GM18526 (cell line): ENCODE results near the gene TERB1.

Experiments used
- POLR2A ChIP-seq: IDR thresholded peaks from 3 replicates; pipeline ENCODE4 v1.6.1; 2011; ENCODE audit not compliant: insufficient read length; ENCODE audit errors: extremely low read depth

Gene TERB1

GRCh38 chr16:66740010-66740409 is 61.4 kb downstream of the TERB1 start:
- TF ChIP-seq POLR2A = no peak

GRCh38 chr16:66735891-66736290 is 65.5 kb downstream of the TERB1 start:
- no peak for TF ChIP-seq POLR2A

GRCh38 chr16:66731101-66731500 is 70.3 kb downstream of the TERB1 start:
- no peak for TF ChIP-seq POLR2A

GRCh38 chr16:66728804-66729203 is 72.6 kb downstream of the TERB1 start:
- no peak for TF ChIP-seq POLR2A

- no peak for TF ChIP-seq POLR2A
These were observed 73.1 kb downstream of the TERB1 start for GRCh38 chr16:66728117-66728787.

- TF ChIP-seq POLR2A = no peak
These were observed 80.6 kb downstream of the TERB1 start for GRCh38 chr16:66720766-66721165.

- no peak for TF ChIP-seq POLR2A
These were observed 82.1 kb downstream of the TERB1 start for GRCh38 chr16:66719246-66719645.

- TF ChIP-seq POLR2A = no peak
These were observed 83.6 kb downstream of the TERB1 start for GRCh38 chr16:66717776-66718175.

- no peak for TF ChIP-seq POLR2A
These were observed 84.2 kb downstream of the TERB1 start for GRCh38 chr16:66717112-66717675.

- TF ChIP-seq POLR2A = no peak
These were observed 86.6 kb downstream of the TERB1 start for GRCh38 chr16:66714654-66715307.

- TF ChIP-seq POLR2A = no peak
These were observed 87.3 kb downstream of the TERB1 start for GRCh38 chr16:66714062-66714461.

GRCh38 chr16:66713076-66713475 is 88.3 kb downstream of the TERB1 start:
- no peak for TF ChIP-seq POLR2A

GRCh38 chr16:66712512-66712911 is 88.9 kb downstream of the TERB1 start:
- no peak for TF ChIP-seq POLR2A

- TF ChIP-seq POLR2A = no peak
These were observed 89.8 kb downstream of the TERB1 start for GRCh38 chr16:66711581-66711980.

GRCh38 chr16:66706506-66706880 is 94.9 kb downstream of the TERB1 start:
- TF ChIP-seq POLR2A = no peak

- no peak for TF ChIP-seq POLR2A
These were observed 95.4 kb downstream of the TERB1 start for GRCh38 chr16:66705790-66706505.
